ENCODE results near the gene IL7R.
A peak's percentile ranks its signal among the peaks of the same experiment; 100 is the strongest.

Gene IL7R

GRCh38 chr5:35908814-35909213 is 52.1 kb downstream of the IL7R start:
- Histone ChIP-seq H4K20me1 (ENCODE audit: insufficient read depth) (no peaks in the 10 kb centered on the region), H3K79me2 (ENCODE audit: insufficient read depth, low read depth) (no peaks in the 10 kb centered on the region), H3K4me3 (IDR thresholded peaks at IDR 0.05; ENCODE audit: insufficient read depth, low read depth, low read length) (no peak overlapping the region), H3K9ac (no peak overlapping the region), H3K4me2 (peak overlapping the region; percentile 7; the same call in 1 of the 2 replicates), H3K4me1 (ENCODE audit: low read depth, poor library complexity, severe bottlenecking) (peaks cover 28% of the 10 kb centered on the region), H2AFZ (ENCODE audit: low read depth) (0 out of 2 replicates have a peak overlapping the region, but pooled peaks have one; percentile 9), H3K36me3 (ENCODE audit: insufficient read depth) (no peaks in the 10 kb centered on the region), H3K27me3 (ENCODE audit: insufficient read depth, low read depth) (no peaks in the 10 kb centered on the region), H3K27ac (no peak overlapping the region)
- TF ChIP-seq CTCF (conservative IDR thresholded peaks at IDR 0.05; ENCODE audit: low read depth, low read length) = no peak

- H3K9ac ChIP-seq = no peak overlapping the region
- H3K4me3 ChIP-seq (IDR thresholded peaks at IDR 0.05; ENCODE audit: insufficient read depth, low read depth, low read length) = no peak overlapping the region
- H3K36me3 ChIP-seq (ENCODE audit: insufficient read depth) = no peaks in the 10 kb centered on the region
- H3K27me3 ChIP-seq (ENCODE audit: insufficient read depth, low read depth) = no peaks in the 10 kb centered on the region
- H3K4me1 ChIP-seq (ENCODE audit: low read depth, poor library complexity, severe bottlenecking) = no peaks in the 10 kb centered on the region
- H3K79me2 ChIP-seq (ENCODE audit: insufficient read depth, low read depth) = no peaks in the 10 kb centered on the region
- no peak overlapping the region for H2AFZ ChIP-seq (ENCODE audit: low read depth)
- no peak overlapping the region for H3K27ac ChIP-seq
- H3K4me2 ChIP-seq = no peak overlapping the region
- TF ChIP-seq CTCF (conservative IDR thresholded peaks at IDR 0.05; ENCODE audit: low read depth, low read length) = no peak
- H4K20me1 ChIP-seq (ENCODE audit: insufficient read depth) = no peaks in the 10 kb centered on the region
Observed at GRCh38 chr5:35919191-35919590, 62.5 kb downstream of the IL7R start.

DNA sequence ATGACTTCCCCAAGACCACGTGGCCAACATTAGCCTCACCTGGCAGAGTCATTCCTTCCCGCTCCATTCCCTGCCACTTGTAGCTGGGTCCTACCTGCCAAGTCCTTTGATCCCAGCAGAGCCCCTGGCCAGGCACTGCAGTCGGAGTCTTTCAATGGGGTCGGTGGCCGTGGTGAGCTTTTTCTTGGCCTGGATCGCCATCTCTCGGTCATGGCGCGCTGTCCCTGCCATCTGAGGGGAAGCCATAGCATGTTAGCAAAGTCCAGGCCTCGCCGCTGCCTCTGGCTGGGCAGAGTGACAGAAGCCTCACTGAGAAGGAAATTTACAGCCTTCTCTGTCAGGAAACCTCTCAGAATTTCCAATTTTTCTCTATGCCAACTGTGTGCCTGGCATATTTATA is 64.2 kb downstream of the IL7R start:
- Histone ChIP-seq H3K27ac (no peak overlapping the region), H3K4me3 (IDR thresholded peaks at IDR 0.05; ENCODE audit: insufficient read depth, low read depth, low read length) (no peak overlapping the region), H4K20me1 (ENCODE audit: insufficient read depth) (no peaks in the 10 kb centered on the region), H3K79me2 (ENCODE audit: insufficient read depth, low read depth) (no peaks in the 10 kb centered on the region), H3K4me2 (no peak overlapping the region), H3K36me3 (ENCODE audit: insufficient read depth) (no peaks in the 10 kb centered on the region), H3K9ac (no peak overlapping the region), H3K27me3 (ENCODE audit: insufficient read depth, low read depth) (no peaks in the 10 kb centered on the region), H2AFZ (ENCODE audit: low read depth) (no peak overlapping the region), H3K4me1 (ENCODE audit: low read depth, poor library complexity, severe bottlenecking) (no peaks in the 10 kb centered on the region)
- no peak for TF ChIP-seq CTCF (conservative IDR thresholded peaks at IDR 0.05; ENCODE audit: low read depth, low read length)

GRCh38 chr5:35921930-35922329 is 65.2 kb downstream of the IL7R start:
- Histone ChIP-seq H3K27ac (no peak overlapping the region), H3K4me2 (no peak overlapping the region), H3K79me2 (ENCODE audit: insufficient read depth, low read depth) (no peaks in the 10 kb centered on the region), H3K4me1 (ENCODE audit: low read depth, poor library complexity, severe bottlenecking) (no peaks in the 10 kb centered on the region), H2AFZ (ENCODE audit: low read depth) (no peak overlapping the region), H4K20me1 (ENCODE audit: insufficient read depth) (no peaks in the 10 kb centered on the region), H3K36me3 (ENCODE audit: insufficient read depth) (no peaks in the 10 kb centered on the region), H3K9ac (no peak overlapping the region), H3K27me3 (ENCODE audit: insufficient read depth, low read depth) (no peaks in the 10 kb centered on the region), H3K4me3 (IDR thresholded peaks at IDR 0.05; ENCODE audit: insufficient read depth, low read depth, low read length) (no peak overlapping the region)
- TF ChIP-seq CTCF (conservative IDR thresholded peaks at IDR 0.05; ENCODE audit: low read depth, low read length) = no peak

All from KMS-11 (cell line).